GM04503 (cell line): ENCODE data around the gene FOSL1.
"Not testable (repeated sequence)": the region's sequence is repeated elsewhere in the genome, so short reads cannot be mapped to it uniquely, and the experiment has no call there.

Experiments used
- DNase-seq: peaks from one replicate; pipeline ENCODE4 v3.0.0-alpha.2; 2012; ENCODE audit warnings: low read depth

FOSL1 gene

DNA sequence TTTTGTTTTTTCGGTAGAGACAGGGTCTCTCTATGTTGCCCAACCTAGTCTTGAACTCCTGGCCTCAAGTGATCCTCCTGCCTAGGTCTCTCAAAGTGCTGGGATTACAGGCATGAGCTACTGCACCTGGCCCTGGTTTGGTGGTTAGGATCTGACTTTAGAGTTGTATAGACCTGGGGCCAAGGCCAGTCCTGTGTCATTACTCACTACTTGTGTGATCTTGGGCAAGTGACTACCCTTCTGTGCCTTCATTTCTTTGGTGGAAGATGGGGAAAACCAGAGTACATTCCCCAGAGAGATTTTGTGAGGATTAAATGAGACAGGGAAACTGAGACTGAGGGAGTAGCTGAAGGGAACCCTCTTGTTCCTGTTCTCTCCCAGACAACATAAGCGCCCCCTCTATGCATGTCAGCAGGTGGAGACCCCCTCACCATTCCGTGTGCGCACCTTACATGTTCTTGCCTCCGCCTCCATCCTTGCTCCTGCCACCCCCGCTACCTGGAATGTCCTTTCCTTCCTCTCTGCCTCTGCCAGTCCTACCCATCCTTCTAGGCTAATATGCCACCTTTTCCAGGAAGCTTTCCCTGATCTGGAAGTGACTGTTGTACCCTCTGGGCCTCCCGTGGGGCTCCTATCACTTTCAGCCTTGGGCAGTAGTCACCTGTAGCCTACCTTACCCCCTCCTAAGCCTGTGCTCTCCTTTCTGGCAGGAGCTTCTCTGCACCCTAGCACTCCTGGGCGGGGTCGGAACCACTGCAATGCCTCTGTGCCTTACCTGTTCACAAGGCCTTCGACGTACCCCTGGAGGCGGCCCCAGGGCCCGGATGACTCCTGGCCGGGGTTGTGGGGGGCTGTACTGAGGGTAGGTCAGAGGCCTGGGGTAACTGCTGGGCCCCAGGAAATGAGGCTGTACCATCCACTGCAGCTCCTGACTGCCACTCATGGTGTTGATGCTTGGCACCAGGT, 3.9 kb downstream of the FOSL1 start:
- DNase-seq = no peak

DNA sequence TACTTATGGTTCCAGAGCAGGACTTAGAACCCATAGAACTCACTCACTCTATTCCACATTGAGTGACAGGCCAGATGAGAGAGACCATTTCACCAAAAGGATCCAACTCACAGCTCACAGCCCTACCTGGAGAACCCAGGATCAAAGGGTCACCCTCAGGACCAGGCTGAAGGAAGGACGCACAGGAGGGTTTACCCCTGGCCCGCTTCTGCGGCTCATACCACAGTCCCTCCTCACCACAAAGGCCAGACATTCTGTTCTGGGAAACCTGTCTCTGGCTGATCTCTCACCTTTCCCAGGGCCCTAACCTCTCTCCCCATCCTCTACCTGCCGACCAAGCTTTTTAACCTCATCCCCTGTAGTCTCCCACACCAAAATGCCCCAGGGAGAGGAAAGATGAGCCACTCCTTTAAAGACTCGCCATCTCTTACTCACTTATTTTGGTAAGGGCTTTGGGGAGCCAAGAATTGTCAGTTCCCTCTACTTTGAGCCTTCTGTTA, 4.7 kb downstream of the FOSL1 start:
- no peak for DNase-seq

DNA sequence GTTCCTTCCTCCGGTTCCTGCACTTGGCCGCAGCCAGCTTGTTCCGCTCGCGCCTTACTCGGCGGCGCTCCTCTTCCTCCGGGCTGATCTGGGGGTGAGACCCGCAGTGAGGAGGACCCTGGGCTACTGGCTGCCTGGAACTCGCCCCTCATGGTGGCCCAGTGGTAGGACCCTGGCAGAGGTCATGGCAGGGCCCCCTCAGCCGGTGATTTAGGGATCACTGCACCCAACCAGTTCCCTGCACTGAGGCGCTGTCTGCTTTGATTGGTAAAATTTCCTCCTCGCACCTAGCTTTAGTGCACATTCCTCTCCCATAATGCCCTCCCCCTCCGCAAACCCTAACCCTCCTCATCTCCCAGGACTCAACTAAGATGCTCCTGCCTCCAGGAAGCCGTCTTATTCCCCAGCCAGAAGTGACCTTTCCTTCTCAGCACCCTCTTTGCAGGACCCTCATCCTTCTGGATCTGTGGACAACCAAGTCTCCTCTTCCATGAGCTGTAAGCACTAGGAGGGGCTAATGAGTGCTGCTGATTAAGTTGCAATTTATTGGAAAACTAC, 6.1 kb downstream of the FOSL1 start:
- no peak for DNase-seq

DNA sequence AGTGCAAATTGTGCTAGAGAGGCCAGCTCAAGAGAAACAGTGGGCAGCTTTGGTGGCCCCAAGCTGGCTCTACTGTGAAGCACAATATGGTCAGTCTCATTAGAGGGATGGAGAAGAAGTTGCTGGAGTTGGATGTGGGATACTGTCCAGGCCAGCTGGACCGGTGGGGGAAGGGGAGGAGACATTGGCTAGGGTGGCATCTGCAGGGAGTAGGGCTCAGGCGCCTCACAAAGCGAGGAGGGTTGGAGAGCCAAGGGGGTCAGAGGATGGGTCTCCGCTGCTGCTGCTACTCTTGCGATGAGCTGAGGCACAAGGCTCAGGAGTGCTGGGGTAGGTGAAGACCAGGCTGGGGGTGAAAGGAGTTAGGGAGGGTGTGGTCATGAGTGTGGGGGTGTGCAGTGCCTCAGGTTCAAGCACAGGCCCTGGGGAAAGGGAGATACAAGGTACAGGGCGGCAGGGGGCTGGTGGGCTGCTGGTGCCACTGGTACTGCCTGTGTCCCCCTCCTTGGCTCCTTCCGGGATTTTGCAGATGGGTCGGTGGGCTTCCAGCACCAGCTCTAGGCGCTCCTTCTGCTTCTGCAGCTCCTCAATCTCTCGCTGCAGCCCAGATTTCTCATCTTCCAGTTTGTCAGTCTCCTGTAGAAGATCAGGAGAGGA, 7.4 kb downstream of the FOSL1 start:
- no peak for DNase-seq

DNA sequence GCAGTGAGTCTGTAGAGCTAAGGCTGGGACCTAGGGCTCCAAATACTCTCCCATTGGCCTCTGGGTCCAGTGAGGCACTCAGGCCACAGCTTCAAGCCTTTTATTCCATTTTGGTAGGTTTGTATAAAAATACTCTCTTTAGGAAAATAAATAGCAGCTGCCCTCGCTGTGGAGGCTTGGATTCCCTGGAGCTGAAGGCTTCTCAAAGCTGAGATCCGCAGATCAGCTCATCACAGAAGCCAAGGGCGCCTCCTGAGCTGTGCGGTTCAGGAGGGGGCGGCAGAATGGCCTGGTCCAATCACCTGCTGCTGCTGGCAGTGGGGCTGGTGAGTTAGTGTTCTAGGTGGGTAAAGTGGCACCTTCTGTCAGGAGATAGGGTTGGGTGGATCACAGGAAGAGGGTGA, 8.0 kb downstream of the FOSL1 start:
- not testable (repeated sequence) for DNase-seq

DNA sequence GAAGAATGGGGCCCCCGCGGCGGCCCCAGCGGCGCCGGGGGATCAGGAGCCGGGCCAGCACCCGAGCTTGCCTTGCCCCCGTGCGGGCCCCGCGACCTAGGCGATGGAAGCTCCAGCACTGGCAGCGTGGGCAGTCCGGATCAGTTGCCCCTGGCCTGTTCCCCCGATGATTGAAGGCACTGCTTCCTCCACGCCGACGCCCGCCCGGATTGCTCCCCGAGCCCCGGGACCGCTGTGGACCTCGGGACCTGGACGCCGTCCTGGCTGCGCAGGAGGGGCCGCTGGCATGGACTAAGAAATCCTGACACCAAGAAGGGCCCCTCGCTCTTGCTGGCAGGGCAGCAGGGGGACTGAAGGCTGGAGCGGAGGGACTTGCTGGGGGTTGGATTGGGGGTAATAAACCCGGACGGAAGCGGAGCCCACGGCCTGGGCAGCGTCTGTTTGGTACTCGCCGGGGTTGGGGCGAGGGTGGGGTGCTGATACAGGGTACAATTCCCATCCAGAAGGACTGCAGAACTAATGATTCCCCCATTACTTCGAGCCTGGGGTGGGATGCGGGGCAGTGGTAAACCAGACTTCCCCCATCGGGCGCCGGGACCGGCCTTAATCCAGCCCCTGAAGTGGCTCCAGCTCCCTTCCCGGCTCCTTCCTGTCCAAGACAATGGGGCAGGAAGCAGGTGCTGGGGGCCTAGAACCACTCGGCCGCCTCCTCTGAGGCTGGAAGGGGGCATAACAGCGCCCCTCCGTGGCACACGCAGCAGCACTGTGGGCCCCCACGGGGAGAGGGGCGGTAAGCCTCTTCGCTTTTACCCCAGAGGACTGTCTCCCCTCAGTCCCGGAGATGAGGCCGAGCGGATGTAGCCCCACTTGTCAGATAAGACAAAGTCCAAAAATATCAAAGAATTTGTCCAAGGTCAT, 8.7 kb downstream of the FOSL1 start:
- no peak for DNase-seq

DNA sequence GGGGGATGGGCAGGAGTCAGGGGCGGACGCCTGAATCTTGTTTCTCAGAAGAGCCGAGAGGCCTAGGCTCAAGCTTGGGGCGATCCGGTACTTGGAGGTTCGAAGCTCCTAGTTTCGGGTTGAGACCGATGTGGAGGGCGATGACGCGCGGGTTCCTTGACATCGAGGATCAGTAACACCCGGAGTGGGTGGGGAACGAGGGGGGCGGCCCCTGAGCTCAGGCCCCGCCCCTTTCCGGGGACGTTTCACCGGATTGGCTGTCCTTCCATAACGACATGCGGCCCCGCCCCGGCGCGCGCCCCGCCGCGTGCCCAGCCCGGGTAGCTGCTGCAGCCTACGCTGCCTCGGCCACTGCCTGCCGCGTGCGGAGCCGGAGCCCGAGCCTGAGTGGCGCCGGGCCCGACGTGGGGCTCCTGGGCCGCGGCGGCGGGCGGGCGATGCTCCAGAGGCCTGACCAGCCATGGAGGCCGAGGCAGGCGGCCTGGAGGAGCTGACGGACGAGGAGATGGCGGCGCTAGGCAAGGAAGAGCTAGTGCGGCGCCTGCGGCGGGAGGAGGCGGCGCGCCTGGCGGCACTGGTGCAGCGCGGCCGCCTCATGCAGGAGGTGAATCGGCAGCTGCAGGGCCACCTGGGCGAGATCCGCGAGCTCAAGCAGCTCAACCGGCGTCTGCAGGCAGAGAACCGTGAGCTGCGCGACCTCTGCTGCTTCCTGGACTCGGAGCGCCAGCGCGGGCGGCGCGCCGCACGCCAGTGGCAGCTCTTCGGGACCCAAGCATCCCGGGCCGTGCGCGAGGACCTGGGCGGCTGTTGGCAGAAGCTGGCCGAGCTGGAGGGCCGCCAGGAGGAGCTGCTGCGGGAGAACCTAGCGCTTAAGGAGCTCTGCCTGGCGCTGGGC, 9.6 kb downstream of the FOSL1 start, which contains the start of gene CCDC85B:
TSS of gene CCDC85B (plus strand) at position 350 of the 895 bp plus-strand sequence. CDS start at position 461, 111 bp downstream.
- peak; percentile 72 for DNase-seq

DNA sequence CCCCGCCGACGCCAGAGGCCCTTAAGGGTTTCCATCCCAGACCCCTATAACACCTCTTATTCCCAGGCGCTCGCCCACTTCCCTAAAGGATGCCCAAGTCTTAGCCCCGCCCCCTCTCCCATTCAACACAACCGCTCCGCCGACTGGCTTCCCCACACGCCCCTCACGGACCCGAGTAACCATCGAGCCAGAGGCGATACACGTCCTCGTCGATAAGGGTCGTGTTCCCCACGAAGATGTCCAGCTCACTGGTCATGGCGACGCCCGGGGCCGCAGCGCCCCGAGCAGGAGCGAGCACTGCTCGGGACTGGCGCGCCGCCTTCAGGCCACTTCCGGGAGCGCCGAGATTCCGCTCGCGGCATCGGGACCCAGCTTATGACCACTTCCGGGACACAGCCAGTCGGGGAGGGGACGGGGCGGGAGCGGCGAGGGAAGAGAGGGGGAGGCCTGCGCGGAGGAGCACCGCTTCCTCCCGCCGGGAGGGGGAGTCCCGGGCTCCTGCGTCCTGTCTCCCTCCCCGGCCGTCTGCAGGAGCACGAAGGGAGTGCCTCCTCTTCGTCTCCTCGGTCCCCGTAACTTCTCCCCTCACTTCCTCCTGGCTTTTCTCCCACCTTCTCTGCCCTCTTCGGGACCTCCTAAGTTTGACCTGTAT, 11.9 kb downstream of the FOSL1 start, which contains the start of gene FIBP:
TSS of gene FIBP (minus strand) at position 309 of the 652 bp plus-strand sequence. CDS start at position 256, 53 bp downstream.
- peak; percentile 74 for DNase-seq

DNA sequence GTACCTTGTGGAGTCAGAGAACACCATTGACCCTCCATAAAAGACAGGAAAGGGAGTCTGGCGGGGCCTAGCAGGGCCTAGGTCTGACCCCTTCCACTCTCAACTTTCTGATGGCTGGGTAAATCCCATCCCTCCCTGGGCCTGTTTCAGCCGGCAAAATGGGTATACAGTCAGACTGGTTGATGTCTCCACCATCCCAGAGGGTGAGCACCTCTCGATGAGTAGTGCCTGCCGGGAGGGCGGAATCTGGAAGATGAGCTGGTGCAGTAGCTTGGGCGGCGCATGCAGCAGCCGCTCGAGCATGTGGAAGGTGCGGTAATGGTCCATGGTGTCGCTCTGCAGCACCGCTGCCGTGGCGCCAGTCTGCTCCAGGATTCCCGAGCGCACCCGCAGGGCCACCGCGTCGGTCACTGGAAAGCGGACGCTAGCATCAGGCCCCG, 12.4 kb downstream of the FOSL1 start:
- no peak for DNase-seq

DNA sequence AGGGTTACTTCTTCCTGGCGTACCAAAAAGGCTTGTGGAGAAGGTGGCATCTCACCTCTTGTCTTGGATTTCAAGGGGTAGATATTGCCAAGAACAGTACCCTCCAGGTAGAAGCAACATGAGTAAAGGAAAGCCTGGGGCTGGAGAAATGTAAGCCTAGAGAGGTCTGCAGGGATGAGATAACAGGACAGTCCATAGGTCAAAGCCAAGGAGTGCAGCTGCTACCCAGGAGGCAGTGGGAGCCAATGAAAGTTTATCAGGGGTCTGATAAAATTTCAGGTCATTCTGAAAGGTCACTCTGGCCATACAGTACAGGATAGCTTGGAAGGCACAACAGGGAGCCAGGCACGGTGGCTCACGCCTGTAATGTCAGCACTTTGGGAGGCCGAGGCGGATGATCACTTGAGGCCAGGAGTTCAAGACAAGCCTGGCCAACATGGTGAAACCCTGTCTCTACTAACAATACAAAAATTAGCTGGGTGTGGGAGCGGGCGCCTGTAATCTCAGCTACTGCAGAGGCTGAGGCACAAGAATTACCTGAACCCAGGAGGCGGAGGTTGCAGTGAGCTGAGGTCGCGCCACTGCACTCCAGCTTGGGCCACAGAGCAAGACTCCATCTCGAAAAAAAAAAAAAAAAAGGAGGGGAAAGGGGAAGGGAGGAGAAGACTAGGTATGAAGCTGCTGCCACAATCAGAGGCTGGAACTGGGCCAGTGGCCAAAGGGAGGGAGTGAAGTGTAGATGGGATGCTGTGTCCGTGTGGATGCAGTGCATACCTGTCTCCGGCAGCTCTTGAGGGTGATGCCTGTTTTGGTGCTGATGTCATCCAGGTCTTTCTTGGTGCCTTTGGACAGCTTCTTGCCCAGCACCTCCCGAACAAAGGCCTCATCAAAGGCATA, 13.1 kb downstream of the FOSL1 start:
- no peak for DNase-seq

DNA sequence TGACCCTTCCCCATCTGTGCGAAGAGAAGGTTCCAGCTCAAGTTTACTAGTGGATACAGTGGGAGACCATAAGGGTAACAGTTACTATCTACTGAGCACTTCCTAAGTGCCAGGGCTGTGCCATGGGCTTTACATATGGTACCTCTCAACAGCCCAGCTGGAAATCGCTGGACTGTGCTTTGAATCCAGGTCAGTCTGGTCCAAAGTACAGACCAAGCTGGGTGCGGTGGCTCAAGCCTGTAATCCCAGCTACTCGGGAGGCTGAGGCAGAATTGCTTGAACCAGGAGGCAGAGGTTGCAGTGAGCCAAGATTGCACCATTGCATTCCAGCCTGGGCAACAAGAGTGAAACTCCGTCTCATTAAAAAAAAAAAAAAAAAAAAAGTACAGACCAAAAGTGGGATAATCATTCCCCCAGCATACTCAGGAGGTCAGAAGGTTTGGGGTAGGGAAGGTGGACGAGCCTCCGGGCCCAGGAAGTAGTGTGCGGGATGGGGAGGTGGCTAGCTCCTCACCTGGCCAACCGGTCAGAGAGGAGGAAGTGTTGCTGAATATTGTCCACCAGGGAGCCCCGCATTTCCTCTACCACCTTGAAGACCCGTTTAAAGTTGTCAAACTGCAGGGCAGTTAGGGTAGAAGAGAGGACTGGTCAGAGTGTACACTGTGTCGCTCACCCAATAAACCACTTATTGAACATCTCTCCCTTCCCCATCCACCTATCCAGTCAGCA, 14.2 kb downstream of the FOSL1 start:
- no peak for DNase-seq

DNA sequence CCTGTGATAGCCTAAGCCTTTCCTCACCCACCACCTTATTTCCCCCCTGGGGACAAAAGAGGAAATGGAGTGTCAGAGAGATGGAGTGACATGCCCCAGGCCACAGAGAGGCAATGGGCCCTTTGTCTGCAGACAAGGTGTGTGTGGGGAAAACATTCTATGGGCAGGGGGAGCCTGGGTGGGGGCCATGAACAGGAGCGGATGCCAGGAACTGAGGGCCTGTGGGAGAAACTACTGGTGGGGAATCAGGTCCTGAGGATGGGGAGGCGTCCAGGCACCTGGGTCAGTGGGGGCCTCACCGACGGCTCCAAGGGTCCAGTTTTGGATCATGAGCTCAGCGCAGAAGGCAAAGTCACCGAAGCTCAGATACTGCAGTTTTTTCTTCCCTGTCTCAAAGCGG, 15.0 kb downstream of the FOSL1 start:
- DNase-seq = no peak

DNA sequence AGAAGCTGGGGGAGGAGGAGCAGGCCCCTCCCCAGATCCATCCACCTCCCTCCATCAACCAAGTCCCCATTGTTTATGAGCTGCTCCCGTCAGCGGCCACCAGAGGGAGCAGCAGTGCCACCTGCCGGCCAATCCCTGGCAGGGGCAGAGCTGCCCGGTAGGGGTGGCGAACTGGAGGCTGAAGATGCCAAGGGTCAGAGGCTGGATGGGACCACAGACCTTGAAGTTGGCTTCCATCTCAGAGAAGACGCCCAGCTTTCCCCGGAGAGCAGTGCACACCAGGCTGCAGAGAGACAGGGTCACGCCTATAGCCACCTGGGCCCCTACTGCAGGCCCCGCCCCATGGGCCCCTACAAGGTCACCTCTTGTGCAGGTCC, 15.5 kb downstream of the FOSL1 start:
- DNase-seq = no peak

DNA sequence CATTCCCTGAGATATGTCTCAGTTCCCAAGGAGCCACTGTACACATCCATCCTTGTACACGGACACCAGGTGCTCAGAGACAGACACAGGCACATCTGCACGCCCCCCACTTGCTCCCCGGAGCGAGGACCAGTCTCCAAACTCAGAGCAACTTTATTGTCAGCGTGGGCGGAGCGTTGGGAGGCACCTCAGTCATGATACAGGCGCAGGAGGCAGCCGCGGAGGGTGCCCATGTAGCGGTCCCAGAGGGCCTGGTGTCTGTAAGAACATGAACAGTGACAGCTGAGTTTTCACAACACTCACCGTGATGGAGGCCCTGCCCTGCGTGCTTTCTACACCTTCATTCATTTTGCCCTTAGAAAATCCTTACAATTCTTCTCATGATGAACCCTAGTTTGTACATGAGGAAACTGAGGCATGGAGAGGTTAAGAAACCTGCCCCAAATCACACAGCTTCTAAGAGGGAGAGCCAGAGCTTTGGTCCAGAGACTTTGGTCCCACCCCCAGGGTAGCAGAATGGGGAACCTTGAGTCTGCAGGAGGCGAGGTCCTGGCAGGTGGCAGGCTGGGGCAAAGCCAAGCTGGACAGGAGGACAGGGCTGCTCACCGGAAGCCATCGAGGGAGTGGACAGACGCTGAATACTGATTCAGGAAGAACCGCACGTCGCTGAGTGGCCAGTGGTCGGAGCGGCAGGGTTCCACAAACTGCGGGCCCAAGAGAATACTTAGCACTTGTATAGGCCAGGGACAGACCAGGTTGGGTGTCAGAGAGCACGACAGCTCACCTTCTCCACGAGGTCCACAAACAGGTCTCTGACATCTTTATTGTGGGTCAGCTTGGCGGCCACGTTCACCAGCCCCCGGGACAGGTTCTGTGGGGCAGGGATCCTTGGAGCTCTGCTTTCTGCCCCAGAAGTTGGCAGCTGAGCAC, 16.1 kb downstream of the FOSL1 start:
- DNase-seq = no peak

DNA sequence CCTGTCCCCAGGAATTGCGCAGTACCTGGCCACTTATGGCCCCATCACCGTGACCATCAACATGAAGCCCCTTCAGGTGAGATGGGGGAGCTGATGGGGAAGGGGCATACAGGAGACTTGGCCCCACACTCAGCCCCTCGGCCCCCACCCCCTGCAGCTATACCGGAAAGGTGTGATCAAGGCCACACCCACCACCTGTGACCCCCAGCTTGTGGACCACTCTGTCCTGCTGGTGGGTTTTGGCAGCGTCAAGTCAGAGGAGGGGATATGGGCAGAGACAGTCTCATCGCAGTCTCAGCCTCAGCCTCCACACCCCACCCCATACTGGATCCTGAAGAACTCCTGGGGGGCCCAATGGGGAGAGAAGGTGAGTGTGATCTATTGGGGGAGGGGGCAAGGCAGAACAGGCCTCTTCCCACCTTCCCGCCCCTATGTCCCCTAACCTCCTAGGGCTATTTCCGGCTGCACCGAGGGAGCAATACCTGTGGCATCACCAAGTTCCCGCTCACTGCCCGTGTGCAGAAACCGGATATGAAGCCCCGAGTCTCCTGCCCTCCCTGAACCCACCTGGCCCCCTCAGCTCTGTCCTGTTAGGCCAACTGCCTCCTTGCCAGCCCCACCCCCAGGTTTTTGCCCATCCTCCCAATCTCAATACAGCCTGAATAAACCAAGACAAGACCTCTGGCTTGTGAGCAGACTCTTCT, 17.0 kb downstream of the FOSL1 start:
- no peak for DNase-seq
